GM21825 (cell line): ENCODE data around the gene CCNI.
"Not testable (repeated sequence)": the region's sequence is repeated elsewhere in the genome, so short reads cannot be mapped to it uniquely, and the experiment has no call there.

Experiments
- ATAC-seq: cut with Tn5 transposase; IDR thresholded peaks from one replicate; pipeline ENCODE4 v1.9.1; 2021; ENCODE audit warnings: mild to moderate bottlenecking, moderate library complexity; ENCODE audit not compliant: unreplicated experiment

Gene CCNI

DNA sequence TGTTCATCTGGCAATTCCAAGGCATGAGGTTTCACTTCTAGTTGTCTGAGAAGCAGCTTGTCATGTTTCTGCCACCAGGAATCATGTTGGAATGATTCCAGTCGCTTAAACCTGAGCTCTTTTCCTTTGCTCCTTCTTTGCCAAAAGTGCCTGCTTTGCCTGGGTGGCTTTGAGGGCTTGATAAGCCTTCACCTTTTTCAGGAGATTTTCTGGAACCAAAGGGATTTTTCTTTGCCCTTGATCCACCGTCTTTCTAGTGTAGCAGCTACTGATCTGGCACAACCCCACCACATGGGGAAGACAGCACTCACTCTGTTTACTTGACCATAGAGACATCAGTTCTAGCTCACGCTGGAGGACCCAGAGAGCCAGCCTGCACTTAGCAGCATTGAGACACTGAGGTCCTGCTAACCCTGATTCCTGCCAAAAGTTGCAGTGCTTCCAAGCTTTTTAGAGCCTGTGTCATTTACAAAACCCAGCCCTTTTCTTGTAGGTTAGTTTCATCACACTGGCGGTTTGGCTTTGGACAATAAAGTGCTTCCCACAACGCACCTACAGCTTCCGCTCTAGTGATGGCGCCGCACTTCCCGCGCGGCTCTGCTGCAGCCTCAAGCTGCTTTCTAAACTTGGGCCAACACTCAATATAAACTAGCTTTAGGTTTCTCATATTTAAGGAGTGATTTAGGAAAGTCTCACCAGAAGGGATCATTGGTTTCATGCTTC lies 7.3 kb upstream of the CCNI start:
- ATAC-seq, result no peak

DNA sequence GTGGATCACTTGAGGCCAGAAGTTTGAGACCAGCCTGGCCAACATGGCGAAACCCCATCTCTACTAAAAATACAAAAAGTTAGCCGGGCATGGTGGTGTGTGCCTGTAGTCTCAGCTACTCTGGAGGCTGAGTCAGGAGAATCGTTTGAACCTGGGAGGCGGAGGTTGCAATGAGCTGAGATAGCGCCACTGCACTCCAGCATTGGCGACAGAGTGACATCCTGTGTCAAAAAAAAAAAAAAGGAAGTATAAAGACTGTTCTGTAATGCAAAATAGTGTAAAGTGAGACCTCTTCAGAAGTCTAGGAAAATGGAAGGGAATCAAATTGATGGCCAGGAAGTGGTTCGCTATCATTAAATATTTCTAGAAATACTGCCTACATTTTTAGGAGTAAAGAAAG lies 5.0 kb upstream of the CCNI start:
- not testable (repeated sequence) for ATAC-seq

DNA sequence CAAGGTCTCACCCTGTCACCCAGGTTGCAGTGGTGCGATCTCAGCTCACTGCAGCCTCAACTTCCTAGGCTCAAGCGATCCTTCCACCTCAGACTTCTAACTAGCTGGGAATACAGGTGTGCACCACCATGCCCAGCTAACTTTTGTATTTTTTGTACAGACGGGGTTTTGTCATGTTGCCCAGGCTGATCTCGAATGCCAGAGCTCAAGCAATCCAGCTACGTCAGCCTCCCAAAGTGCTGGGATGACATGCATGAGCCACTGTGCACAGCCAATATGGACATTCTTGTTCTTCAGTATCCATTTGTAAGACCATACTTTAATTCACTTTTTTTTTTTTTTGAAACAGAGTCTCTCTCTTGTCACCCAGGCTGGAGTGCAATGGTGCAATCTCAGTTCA lies 3.5 kb upstream of the CCNI start:
- ATAC-seq, result no peak

DNA sequence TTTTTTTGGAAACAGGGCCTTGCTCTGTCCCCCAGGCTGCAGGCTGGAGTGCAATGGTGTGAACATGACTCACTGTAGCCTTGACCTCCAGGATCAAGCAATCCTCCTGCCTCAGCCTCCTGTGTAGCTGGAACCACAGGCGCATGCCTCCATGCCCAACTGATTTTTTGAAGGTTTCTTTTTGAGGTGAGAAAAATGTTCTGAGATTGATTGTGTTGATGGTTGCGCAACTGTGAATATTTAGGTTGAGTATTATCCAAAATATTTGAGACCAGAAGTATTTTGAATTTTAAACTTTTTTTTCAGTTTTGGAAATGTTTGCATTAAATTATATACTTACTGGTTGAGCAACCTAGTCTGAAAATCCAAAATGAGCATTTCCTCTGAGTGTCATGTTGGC lies 2.6 kb upstream of the CCNI start:
- ATAC-seq, result no peak

DNA sequence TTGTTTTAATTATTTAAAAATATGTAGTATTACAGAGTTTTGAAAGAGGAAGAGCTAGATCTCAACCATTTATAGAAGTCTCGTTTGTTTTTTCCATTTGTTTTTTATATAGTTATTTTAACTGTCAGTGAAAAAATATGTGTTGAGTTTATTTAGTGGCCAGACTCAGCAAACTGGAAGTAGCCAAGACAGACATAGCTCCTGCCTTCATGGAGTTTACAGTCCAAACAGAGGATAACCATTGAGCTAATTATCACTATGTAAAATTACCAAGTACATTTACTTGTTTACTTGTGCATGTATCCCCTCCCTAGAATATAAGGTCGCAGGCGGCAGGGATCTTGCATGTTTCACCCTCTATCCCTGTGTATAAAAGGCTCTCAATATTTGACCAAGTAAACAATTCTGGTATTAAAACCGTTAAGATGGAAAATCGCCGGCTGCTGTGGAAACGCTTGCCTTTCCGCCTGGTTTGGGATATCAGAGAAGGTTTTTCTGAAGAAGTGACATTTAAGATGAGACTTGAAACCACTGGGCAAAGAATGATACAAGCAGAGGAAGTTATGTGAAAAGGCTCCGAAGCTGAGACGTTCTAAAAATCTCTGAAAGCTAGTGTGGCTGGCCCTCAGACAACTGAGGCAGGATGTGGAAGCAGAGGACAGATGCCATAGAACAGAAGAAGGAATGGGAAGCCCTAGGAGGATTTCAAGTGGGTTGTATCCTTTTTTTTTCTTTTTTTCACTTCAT lies 1.3 kb upstream of the CCNI start:
- ATAC-seq, result no peak

DNA sequence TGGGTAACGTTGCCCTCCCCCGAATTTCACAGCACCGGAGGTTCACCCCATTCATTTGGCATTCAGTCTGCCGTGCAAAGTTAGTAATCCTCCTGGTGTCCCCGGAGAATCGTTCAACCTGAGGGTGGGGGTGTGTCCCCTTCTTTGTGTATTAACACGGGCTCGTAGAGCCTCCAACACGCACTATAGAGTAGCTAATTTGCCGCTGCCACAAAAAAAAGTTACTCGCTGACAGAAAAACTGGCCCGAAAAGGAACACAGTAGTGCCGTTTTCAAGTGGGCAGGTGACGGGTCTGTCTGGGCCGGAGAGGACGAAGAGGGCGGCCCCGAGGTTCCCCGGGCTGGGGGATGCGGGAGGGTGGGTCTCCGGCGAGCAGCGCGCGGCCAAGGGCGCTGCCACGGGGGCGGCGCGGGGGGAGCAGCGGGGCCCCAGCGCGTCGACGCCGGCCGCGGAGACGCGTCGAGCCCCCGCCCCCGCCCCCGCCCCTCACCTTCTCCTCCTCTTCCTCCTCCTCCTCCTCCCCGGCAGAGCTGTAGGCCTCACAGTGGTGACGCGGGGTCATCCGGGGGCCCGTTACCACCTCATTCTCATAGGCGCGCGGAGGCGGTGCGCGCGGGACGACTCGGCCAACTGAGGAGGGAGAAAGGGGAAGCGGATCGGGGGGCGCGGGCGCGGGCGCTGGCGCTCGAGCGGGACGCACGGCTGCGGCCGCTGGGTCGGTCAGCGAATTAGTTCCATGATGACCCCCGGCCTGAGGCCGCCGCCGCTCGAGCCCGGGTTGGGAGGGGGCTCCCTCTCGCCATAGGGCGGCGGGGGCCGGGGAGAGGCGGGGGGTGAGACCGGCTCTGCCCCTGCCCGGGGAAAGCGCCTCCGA lies 571 bp downstream of the CCNI start:
- ATAC-seq, result peak; percentile 51

DNA sequence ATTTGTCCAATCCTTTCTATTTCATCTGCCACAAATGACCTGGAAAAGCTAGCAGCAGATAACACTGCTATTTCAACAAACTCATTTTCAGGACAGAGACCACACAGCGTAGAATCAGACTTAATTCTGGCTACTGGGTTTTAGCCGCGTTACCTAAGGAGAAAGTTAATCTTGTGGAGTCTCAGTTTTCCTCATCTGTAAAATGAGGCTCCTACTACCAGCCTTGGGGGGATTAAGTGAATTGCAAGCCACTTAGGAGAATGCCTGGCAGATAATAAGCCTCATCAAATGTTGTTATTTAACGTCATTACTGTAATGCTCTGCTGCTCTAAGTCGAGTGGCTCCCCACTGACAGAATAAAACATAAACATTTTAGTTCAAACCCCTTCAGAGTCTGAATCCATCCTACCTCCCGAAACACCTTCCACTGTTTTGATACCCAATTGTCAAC lies 1.4 kb downstream of the CCNI start:
- ATAC-seq, result no peak

DNA sequence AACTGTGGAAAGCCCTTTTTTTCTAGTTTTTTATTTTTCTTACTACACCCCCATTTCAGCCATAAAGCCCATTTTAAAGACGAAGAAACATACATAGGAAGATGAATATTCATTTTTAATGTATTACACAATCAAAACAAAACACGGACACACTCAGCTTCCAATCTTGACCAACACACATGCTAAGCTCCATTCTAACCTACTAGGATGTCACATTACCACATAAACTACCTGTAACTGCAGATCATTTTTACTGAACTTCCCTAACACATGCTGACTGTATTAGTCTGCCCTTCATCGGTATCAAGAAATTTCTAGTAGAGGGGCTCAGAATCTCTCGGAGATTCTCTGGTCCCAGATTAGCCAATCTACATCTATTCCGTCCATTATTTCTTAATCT lies 1.8 kb downstream of the CCNI start:
- ATAC-seq, result no peak

DNA sequence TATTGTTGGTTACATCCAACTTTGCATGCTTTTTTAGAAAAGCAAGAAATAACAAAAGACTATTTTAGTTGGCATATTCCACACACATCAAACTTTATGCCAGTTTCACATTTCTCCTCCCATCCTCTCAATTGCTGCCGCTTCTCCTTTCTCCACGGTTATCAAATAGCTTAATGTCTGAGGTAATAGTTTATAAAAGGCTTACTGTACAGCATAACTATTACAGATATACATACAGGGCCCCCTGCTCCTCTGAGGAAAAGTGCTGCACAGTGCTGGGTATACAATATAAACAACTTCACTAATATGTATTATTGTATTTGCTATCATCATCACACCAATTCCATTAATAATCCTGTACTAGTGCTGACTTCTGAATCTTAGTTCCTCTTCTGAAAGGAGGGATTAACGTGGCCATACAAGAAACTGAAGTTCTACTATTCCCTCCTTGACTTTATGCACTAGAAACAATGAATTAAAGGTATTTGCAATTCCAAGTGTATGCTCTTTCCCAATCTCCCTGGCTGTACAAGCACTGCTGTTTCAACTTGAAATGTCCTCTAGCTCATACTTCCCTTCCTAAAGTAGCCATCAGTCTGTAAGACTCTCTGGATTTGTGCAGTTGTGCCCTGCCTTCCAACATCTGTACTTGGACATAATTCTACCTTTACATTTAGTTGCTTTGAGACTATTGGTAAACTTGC lies 2.5 kb downstream of the CCNI start:
- no peak for ATAC-seq

DNA sequence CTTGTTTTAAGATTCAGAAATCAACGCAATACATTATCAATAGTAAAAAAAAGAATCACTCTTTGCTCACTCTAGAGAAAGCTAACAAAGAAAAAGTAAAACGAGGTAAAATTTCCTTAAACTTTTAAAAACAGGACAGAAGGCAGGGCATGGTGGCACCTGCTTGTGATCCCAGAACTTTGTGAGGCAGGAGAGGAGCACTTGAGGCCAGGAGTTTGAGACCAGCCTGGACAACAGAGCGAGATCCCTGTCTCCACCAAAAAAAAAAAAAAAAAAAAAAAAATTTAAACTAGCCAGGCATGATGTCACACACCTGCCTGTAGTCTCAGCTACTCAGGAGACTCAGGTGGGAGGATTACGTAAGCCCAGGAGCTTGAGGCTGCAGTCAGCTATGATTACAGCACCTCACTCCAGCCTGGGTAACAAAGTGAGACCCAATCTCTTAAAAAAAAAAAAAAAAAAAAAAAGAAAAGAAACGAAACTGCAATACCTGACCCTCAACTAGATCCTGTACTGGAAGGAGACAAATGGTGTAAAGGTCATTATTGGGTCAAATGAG lies 3.5 kb downstream of the CCNI start:
- ATAC-seq, result no peak

DNA sequence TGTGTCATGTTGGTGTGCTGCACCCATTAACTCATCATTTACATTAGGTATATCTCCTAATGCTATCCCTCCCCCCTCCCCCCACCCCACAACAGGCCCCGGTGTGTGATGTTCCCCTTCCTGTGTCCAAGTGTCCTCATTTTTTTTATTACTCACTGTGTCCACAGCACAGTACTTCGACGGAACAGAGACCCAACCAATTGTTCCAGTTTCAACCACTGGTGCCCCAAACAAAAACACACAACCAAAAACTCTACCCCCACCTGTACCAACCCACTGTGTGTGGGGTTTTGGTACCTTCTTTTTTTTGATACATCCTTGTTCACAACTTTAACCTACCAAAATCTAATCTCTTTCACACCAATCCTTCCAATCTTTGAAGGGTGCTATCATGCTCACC lies 6.3 kb downstream of the CCNI start:
- peak; percentile 36 for ATAC-seq

DNA sequence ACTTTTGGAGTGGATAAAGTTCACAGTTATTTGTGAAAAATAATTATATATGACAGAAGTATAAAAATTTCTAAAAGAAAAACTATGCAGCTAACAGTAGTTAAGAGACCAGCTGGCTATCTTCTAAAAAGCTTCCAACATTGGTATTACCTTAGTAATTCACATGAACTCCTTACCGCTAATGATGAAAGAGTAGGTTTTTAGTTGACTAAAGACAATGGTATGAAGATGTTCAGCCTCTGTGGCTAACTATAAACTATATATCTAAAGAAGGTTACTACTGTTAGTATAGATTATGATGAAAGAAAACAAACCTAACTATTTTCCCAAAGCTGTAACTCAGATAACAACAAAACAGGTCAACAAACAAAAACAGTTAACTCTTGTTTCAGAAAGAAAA lies 10.4 kb downstream of the CCNI start:
- ATAC-seq, result no peak

DNA sequence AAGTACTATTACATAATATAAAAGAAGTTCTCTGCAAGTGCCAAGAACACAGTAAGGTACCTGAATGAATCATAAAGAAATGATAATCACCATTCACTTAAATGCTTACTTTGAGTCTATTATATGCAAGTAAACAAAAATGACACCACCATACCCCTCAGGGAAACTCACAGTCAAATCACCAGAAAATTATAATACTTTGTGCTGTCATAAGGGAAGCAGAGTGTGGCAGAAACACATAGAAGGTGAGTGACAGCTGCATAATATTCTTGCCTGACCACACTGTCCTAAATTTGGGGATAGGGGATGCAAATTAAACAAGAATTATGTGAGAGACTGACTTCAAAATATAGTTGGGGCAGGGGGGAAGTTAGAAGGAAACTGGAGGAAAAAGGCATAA lies 12.9 kb downstream of the CCNI start:
- ATAC-seq, result no peak

DNA sequence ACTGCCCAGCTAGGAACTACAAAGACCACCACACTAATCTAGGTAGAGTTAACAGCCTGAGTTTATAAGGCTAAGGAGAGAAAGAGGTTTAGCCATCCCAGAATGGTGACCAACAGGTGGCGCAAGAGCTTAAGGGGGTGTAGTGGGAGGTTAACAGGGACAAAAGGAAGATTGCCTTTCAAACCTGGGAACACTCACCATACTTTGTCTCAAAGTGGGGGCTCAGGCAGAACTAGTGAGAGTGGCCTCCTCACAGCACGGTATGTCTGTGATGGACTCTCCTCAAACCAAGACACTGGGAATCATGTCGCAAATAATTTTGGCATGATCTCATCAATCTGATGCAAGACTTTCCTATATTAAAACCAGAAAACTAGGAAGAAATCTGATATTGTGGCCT lies 23.4 kb downstream of the CCNI start:
- no peak for ATAC-seq

DNA sequence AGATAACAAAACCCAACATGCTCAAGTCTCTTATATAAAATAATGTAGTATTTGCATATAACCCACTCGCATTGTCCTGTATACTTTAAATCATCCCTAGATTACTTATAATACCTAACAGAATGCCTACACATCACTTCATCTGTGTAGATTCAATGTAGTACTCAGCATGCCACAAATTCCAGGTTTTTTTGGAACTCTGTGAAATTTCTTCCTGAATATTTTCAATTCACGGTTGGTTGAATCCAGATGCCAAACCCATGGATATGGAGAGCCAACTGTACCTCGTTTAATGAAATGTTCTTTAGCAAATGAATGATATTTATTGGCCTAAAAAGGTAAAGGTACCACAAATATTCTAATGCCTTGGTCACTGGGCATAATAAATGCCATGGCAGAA lies 24.8 kb downstream of the CCNI start:
- no peak for ATAC-seq

DNA sequence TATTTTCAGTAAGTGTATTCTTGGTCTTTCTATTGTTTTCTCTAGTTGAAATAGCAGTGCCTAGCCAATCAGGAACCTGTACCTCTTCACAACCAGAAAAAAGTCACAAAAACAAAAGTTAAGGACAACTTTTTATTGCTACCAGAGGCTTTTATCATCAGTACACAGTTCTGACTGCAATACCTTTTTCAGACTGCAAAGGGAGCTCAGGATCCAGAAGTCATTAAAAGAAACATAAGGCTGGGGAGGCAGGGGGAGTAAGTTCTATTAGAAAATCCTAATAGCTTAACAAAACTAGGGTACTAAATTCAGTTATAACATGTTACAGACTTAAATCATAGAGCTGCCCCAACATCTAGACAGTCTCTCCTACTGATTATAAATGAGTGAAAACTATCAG lies 28.8 kb downstream of the CCNI start:
- no peak for ATAC-seq

DNA sequence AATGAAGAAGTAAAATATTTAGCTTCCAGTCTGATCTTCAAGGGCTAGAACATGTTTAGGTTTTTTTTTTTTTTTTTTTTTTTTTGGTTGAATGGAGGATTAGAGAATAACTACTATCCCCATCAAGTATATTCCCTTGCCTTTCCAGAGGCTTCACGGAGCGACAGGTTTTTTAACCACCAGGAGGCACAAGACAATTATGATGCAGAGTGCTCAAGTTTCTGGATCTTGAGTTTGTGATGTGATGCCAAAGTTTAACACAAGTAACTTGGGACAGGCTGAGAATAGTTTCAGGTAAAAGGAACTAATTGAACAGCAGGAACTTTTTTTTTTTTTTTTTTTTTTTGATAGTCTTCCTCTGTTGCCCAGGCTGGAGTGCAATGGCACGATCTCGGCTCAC lies 30.3 kb downstream of the CCNI start:
- ATAC-seq, result no peak

DNA sequence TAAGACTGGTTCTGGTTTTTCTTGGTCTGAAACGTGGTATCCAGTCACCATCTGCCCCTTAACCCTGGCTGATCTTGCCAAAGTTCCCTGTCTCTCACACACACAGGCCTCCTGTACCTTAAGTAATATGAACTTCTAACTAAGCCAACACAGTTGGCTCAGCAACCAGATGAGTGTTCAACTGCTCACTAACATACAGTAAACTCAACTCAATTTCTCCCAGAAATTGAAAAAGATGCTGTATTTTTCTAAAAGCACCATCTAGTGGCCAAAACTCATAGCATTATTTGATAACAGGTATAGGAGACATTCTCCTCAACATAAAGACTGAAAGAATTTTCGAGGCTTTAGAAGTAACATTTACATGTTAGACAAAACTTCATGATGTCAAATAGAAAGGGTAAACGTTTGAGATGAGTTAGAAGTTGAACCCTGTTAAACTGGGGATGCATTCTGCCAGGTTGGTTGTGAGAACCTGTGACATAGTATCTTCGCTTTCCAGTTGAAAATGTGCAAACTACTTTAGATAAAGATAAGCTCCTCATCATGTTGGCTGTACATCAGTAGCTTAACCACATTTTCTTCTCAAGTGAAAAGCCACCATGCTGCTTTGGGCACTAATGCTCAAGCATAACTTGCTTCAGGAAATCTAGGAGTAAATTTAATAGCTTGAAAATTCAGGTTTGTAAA lies 31.2 kb downstream of the CCNI start:
- ATAC-seq, result no peak

DNA sequence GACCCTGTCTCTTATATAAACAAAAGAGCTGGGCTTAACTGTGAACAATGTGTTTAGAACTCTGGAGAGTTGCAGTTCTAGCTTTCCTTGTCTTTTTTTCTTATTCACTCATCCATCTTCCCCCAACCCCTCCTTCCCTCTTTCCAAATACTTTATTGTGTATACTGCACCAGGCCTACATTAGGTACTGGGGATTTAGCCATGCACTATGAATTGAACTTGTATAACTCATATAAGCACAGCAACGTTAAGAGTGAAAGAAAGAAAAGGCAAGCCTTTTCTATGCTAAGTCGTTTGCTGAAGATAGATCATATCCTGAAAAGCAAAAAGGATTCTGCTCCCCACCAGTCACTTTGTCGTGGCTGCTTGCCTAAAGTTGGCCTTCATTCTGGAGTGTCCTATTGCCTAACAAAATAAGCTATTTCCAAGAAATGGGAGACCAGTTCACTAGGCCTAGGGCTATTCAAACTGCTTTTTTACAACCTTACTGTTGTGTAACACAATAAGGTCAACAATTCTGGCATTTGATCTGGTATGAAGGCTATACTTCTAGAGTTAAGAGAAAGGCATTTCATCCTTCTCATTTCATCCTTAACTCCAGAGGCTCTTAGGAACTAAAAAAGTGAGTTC lies 32.2 kb downstream of the CCNI start:
- ATAC-seq, result no peak
